Measurements from ENCODE around the gene PRKCA.

DNA sequence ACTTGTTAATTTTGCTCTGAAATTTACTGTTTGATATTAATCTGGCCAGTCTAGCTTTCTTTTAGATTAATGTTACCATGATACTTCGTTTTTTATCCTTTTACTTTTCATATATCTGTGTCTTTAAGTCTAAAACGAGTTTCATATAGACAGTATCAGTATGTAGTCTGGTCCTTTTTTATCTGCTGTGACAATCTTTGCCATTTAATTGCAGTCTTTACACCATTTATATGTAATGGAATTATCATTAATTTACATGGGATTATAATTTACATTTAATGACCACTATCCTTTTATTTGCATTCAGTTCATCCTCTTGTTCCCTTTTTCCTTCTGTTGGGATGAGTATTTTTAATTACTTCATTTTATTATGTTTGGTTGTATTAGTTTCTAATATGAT, 243.5 kb downstream of the PRKCA start:
- TF ChIP-seq CTCF (IDR thresholded peaks at IDR 0.05) = no peak
- TF ChIP-seq EP300 (IDR thresholded peaks at IDR 0.05) = no peak
- TF ChIP-seq POLR2A (IDR thresholded peaks at IDR 0.05) = no peak
